ENCODE data around the gene SUGP1.

SUGP1 gene

DNA sequence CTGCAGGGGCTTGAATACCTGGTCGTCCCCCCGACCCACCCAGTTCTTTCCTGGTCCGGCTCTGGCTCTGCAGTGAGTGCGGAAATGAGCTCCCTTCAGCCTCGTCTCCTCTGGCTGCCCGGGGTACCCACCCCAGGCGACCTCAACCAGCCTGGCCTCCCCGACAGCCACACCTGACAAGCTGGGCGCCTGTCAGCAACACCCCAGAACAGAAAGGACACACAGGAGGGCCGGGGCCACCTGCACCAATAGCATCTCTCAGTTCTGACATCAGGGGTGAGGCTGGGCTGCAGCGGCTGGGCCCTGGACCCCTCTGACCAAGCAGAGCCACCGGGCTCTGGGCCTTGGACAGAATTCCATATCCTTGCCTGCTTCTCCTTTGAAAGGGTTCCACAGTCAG is 19.7 kb downstream of the SUGP1 start:
- DNase-seq = no peak

DNA sequence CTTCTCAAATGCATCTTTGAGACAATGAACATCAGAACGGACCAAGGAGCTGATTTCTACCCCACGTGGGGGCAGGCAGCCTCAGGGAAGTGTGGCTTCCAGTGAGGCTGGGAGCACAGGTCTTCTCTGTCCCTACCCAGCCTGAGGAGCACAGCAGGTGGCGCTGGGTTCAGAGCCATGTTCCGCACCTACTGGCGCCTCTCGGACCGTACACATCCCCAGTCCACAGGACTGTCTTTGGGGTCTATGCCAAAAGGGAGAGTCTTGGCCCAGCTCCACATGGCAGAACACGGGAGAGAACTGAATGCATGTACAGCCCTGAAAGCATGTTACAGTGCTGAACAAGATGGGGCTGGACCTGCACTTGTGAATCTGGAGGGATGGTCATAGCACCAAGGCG is 22.6 kb downstream of the SUGP1 start:
- no peak for DNase-seq

DNA sequence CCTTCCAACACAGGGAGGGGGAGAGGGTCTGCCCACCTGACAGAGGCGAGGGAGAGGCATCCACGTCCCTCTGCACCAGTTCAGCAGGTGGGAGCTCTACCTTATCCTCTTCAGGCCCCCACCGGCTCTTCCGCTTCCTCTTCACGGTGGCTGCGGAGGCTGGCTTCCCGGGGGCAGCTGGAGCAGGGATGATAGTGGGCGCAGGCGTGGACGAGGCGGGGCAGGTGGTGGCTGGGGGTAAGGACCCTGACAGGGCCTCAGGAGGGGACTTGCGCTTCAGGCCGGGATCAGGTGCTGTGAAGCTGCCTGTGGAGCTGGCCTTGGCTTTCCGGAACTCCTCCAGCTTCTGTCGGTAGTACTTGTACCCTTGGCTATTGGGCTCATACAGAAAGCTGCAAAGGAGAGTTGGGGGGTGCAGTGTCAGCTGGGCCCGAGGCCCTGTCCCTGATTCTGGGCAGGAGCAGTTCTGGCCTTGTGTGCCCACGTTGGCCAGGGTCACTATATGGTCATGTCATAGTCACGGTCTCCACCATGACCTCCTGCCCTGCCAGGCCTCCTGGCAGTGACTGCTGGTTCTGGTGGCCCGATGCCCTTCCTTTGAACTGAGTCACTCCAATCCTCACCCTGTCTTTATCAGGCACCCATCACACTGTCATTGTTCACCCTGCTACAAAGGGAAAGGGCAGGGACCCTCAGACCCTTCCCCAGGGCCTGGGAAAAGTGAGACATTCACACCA is 23.2 kb downstream of the SUGP1 start:
- no peak for DNase-seq

DNA sequence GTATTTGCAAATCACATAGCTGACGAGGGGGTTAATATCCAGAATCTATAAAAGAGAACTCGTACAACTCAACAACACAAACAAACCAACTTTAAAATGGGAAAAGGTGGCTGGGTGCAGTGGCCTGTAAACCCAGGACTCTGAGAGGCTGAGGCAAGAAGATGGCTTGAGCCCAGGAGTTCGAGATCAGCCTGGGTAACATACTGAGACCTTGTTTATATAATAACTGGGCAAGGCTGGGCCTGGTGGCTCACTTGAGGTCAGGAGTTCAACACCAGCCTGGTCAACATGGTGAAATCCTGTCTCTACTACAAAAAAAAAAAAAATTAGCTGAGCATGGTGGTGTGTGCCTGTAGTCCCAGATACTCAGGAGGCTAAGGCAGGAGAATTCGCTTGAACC is 25.4 kb downstream of the SUGP1 start:
- no peak for DNase-seq

- no peak for DNase-seq
Measured at GRCh38 chr19:19292607-19293006, 27.7 kb downstream of the SUGP1 start.

GRCh38 chr19:19285686-19286085 is 34.6 kb downstream of the SUGP1 start:
- DNase-seq = no peak

GRCh38 chr19:19280561-19280960 is 39.7 kb downstream of the SUGP1 start:
- no peak for DNase-seq

- DNase-seq = no peak
Measured at GRCh38 chr19:19279853-19280252, 40.5 kb downstream of the SUGP1 start.

DNA sequence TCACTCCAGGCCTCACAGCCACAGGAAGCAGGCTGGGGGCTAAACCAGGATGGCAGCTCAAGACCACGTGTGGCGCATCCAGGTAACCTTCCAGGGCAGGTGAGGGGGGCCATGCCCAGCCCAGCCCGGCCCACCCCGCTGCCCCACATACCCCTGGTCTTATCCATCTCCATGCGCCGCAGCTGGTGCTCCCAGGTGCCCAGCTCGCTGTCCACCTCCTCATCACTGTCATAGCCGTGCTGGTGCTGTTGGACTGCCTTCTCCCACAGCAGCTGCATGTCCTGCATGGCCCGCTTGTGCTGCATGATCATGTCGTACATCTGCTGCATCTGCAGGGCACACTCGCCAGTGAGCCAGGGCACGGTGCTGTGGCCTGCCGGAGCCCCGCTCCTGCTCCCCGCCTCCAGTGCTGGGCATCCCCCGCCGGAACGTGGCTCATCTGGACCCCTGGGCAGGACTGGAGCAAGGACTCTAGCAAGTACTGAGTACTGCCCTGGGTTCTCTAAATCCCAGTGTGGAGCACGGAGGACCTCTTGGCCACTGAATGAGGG is 41.2 kb downstream of the SUGP1 start:
- DNase-seq = no peak

- no peak for DNase-seq
Measured at GRCh38 chr19:19278315-19278714, 42.0 kb downstream of the SUGP1 start.

DNA sequence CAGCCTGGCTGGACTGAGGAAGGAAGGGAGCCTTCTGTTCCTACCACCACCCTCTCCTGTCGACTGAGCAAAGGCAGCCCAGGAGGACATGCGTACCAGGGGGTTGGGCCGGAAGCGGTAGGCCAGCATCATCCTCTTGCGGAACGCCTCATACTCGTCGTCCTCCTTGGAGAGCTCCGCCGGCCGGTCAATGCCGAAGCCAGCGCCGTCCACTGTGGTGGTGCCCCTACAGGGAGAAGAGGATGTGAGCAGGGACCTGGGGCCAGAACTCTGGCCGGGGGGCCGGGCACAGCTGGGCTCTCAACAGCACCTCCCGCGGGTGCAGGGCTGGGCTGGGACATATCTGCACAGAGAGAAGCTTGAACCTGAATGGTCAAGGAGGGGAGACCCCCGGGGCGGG is 43.5 kb downstream of the SUGP1 start:
- no peak for DNase-seq

DNA sequence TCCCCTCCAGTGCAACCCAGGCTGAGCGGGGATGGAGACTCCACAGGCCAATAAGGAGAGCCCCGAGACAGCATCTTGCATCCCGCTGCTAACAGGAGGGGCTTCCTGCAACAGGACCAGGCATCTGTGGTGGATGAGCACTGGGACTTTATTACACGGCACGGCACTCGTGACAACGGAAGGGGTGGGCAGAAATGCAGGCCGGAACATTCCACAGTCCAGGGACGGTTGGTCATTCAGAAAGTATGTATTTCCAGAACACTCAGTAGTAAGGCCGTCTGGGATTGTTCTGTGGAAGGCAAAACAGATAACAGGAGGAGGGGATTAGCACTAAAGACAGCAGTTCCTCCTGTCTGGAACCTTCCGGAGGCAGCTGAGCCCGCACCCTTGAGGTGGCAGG is 43.9 kb downstream of the SUGP1 start:
- no peak for DNase-seq

GRCh38 chr19:19274716-19275565 is 45.4 kb downstream of the SUGP1 start:
- no peak for DNase-seq

DNA sequence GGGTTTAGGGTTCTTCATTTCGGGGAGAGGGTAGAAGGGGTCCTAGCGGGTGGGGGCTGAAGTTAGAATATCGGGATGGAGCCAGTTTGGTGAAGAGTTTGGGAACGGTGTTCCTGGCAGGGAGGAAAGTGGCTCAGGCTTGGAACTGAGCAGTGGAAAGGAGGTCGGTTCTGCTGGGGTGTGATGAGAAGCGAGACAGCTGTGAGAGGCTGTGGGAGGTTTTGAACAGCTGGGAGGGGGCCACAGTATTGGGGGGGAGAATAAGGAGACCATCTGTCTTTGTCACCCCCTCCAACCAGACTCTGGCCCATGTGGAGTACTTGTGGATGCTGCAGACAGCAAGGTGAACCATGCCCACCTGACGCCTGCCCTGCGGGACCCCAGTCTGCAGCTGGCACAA is 46.2 kb downstream of the SUGP1 start:
- no peak for DNase-seq

DNA sequence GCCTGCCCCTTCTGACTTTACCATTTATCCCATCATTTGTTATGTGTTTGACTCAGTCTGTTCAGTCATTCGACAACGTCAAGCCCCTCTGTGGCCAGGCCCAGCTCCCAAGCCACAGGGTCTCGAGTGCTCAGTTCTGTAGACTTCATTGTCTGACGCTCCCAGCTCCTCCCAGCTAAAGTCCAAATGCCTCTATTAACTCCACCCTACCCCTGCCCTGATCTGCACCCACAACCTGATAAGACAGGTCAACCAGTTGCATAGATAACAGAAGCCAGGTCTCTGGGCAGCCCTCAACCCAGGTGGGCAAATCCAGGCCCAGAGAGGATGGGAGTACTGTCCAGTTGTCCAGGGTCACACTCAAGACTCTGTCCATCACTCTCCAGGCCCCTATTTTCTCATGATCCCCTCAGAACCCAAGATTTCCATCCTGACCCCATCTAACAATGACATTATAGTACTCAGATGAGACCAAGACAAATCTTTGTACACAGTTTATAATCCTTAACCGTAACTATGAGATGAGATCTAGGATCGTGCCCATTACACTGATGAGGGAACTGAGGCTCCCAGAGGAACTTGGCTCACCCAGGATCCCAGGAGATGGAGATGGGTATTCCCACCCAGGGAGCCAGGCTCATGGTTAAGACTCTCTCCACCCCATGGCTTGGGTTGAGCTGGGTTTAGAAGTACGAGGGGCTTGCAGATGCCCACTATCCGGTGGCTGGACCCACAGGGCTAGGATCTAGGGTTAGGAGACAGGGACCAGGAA is 48.3 kb downstream of the SUGP1 start:
- no peak for DNase-seq

GRCh38 chr19:19270749-19271571 is 49.3 kb downstream of the SUGP1 start:
- DNase-seq = no peak

GRCh38 chr19:19269952-19270694 is 50.2 kb downstream of the SUGP1 start:
- no peak for DNase-seq

DNA sequence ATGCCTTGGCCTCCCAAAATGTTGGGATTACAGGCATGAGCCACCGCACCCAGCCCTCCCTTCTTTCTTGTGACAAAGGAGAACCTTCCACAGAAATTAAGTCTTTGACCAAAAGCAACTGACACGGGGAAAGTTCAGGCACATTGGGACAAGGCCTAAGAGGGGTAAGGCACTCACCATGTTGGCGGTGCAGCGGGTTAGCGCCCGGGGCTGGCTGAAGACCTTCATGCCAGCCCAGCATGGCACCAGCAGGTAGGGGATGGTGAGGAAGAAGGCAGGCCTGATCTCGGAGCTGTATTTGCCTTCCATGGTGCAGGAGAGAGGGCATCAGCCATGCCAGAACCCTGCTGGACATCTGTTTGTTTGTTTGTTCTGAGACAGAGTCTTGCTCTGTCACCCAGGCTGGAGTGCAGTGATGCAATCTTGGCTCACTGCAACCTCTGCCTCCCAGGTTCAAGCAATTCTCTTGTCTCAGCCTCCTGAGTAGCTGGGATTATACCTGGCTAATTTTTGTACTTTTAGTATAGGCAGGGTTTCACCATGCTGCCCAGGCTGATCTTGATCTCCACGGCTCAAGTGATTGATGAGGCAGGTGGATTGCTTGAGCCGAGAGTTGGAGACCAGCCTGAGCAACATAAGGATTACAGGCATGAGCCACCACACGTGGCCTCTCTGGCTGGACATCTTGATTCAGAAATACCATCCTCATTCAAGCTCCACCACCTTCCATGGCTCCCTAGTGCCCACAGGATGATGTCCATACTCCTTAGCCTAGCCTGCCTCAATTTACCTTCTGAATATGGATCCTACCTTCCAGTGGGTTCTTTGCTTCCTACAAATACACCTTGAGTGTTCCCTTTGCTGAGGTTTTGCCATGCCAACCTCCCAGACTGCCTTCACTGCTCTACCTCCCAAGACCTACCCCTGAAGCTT is 51.6 kb downstream of the SUGP1 start:
- no peak for DNase-seq

DNA sequence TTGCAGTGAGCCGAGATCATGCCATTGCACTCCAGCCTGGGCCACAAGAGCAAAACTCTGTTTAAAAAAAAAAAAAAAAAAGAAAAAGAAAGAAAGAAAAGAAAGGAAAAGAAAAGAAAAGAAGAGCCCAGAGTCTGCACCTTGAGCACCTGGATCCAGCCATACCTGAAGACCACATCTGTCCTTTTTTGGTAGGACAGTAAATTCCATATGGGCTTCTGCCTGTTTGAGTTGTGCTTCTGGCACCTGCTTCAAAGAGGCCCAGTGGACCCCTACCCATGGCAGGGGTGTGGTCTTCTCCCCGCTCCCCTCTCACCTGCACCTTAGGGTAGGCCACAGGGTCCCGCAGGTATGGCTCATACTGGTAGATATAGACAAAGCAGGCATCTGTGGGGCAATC is 53.0 kb downstream of the SUGP1 start:
- DNase-seq = no peak

DNA sequence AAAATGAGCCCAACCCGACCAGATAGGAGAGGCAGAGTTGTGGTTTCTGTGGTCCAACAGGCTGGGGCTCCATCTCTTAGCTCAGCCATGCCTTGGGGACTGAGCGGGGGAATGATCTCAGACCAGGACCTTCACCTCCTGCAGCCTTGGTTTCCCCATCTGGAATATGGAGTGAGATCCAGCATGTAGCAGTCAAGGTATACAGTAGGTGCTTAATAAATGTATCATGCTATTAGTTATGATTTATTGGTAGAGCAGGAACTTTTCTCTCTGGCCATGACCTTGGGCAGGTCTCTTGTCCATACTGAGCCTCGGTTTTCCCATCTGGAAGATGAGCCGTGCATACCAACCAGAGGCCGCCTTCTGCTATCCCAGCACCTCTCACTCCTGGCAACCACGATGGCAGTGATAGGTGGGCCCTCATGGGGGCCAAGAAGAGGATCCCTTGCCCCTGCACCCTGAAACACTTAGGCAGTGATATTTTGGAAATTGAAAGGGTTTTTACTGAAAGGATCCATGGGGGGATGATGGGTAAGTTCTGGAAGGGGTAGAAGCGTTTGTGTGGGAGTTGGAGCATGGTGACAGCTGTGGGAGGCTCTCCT is 56.3 kb downstream of the SUGP1 start:
- no peak for DNase-seq
